ENCODE results near the gene HERPUD1.

HERPUD1 gene

DNA sequence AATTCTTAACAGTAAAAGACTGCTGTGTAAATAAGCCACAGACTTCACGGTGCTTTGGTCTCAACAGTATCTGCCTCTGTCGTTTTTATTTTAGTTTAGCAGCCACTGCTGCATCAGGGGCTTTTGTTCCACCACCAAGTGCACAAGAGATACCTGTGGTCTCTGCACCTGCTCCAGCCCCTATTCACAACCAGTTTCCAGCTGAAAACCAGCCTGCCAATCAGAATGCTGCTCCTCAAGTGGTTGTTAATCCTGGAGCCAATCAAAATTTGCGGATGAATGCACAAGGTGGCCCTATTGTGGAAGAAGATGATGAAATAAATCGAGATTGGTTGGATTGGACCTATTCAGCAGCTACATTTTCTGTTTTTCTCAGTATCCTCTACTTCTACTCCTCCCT is 7.9 kb downstream of the HERPUD1 start:
- no peak overlapping the region for H3K27ac ChIP-seq
- TF ChIP-seq, protein P1, sequence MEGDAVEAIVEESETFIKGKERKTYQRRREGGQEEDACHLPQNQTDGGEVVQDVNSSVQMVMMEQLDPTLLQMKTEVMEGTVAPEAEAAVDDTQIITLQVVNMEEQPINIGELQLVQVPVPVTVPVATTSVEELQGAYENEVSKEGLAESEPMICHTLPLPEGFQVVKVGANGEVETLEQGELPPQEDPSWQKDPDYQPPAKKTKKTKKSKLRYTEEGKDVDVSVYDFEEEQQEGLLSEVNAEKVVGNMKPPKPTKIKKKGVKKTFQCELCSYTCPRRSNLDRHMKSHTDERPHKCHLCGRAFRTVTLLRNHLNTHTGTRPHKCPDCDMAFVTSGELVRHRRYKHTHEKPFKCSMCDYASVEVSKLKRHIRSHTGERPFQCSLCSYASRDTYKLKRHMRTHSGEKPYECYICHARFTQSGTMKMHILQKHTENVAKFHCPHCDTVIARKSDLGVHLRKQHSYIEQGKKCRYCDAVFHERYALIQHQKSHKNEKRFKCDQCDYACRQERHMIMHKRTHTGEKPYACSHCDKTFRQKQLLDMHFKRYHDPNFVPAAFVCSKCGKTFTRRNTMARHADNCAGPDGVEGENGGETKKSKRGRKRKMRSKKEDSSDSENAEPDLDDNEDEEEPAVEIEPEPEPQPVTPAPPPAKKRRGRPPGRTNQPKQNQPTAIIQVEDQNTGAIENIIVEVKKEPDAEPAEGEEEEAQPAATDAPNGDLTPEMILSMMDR (conservative IDR thresholded peaks at IDR 0.05): no peak

DNA sequence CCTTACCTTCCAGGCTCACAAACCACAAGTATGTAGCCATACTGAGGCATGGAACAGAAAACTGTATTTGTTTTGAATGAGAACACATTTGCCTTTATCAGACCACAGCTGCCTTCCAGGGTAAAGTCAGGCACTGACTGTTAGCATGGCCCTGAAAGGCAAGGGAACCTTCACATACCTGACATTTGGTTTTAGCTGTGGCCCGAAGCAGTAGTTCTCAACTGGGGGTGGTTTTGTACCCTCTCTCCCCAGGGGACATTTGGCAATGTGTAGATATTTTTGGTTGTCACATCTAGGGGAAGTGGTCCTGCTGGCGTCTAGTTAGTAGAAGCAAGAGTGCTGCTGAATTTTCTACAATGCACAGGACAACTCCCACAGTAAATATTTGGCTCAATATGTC is 9.2 kb downstream of the HERPUD1 start:
- TF ChIP-seq, protein P1 (conservative IDR thresholded peaks at IDR 0.05): no peak
- H3K27ac ChIP-seq: no peak overlapping the region

DNA sequence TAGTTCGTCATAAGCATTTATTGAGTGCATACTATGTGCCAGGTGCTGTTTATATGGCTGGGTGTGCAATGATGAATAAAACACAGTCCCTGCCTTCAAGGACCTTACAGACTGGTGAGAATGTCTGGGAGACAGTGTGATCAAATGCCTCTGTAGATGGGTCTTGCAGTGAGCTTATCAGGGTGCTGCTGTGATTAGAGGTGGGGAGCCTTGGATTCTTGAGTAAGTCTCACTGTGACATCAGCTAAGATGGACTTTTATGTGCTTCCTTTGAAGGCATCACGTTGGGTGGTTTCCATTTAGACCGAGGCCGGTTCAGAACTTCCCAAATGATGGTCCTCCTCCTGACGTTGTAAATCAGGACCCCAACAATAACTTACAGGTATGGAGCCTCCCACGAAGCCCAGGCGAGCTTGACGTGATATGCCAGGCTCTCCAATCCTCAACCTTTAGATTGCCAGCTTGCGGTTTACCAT is 10.0 kb downstream of the HERPUD1 start:
- TF ChIP-seq, protein P1 (conservative IDR thresholded peaks at IDR 0.05): no peak

DNA sequence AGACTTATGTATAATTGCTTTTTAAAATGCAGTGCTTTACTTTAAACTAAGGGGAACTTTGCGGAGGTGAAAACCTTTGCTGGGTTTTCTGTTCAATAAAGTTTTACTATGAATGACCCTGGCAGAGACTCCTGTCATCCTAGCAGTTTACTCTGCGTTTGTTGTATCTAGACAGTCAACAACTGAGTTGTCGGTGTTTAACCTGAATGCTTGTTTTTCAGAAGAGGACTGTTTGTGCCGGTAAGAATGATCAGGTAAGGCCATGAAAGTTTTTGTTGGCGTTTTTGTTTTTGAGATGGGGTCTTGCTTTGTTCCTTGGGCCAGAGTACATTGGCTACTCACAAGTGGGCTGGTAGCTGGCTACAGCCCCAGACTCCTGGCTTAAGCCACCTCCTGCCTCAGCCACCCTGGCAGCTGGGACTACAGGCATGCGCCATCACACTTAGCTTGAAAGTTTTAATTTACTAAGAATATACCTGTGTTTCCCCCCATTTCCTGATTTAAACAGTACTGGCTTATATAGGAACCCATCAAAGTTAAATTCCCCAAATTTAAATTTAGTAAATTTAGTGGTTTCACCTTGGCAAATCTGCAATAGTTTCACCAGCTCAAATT is 11.9 kb downstream of the HERPUD1 start:
- no peak overlapping the region for H3K27ac ChIP-seq
- TF ChIP-seq, protein P1 (conservative IDR thresholded peaks at IDR 0.05): no peak

More for the DNA sequence above, 10.0 kb downstream of the HERPUD1 start:
- H3K27ac ChIP-seq: no peak overlapping the region

DNA sequence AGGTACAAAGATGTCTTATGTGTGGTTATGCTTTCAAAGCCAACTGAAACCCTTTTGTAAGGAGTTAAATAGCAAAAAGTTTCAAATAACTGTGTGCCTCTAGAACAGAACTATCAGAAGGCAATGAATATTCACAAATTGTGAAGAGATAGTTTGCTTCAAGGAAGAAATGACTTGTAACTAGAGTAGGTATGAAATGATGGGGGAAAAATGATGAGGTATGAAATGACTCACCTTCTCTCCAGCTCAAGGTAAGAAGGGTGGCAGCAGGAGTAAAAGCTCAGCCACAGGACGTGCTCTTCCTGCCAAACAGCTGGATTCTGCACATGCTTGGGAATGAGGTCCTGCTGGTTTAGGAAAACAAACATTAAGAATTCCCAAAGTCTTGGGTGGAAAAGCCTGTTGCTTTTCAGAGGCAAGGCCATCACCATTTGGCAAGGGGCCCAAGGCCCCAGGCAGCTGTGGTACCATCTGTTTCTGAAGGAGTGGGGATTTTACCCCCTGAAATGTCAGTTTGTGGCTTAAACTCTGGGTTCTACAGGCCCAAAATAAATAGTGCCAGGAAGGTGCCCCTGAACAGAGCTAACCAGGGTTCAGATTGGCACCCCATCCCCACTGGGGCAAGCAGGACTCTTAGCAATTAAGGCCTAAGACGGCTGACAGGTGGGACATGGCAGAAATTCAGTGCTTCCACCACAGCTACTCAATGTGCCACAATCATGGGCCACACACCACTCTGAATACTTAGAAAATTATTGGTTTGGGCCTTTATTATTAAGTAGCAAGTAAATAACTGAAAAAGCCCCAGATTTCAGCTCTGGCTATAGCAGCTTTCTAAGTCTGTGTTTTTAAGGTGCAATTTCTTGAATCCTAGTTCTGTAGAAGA is 13.3 kb downstream of the HERPUD1 start:
- no peak overlapping the region for H3K27ac ChIP-seq
- TF ChIP-seq, protein P1 (conservative IDR thresholded peaks at IDR 0.05): no peak

DNA sequence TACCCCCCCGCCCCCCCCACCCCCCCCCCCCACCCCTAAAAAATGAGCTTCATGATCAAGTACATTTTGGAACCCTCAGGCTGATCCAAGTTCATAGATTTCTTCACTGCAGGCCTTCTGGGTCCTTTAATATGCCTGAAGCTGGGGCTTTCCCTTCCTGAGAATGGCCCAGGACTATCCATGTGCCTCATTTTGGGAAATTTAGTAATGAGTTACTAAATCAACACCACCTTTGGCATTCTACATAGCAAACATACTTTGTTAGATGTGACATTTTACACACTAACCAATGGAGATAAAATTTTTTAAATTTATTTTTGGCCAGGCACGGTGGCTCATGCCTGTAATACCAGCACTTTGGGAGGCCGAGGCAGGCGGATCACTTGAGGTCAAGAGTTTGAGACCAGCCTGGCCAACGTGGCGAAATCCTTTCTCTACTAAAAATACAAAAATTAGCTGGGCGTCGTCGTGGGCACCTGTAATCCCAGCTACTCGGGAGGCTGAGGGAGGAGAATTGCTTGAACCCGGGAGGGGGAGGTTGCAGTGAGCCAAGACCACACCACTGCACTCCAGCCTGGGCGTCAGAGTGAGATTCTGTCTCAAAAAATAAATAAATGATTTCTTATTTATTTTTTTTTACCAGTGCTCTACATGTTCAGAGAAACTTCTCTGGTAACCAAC is 14.0 kb downstream of the HERPUD1 start:
- no peak overlapping the region for H3K27ac ChIP-seq
- TF ChIP-seq, protein P1 (conservative IDR thresholded peaks at IDR 0.05): no peak
